GM20431 (cell line): Measurements from ENCODE around the gene JPH3.
"Not testable (repeated sequence)": the region's sequence is repeated elsewhere in the genome, so short reads cannot be mapped to it uniquely, and the experiment has no call there.

Experiments used
- in situ Hi-C: fragments of 300-500 bp; cut with MseI, MboI; formaldehyde crosslinking; loops from one replicate; pipeline ENCODE4 v1.15.0; 2020; ENCODE audit warnings: low sequenced_read_pairs; ENCODE audit not compliant: unreplicated experiment

Gene JPH3

GRCh38 chr16:87669672-87670071 is 67.4 kb downstream of the JPH3 start:
- in situ Hi-C loops = no loop called here

- in situ Hi-C loops = no loop called here
Measured at GRCh38 chr16:87671221-87671620, 68.9 kb downstream of the JPH3 start.

- in situ Hi-C loops = no loop called here
Measured at GRCh38 chr16:87671715-87672270, 69.5 kb downstream of the JPH3 start.

- in situ Hi-C loops = no loop called here
Measured at GRCh38 chr16:87674419-87674818, 72.1 kb downstream of the JPH3 start.

GRCh38 chr16:87675111-87675719 is 72.9 kb downstream of the JPH3 start:
- in situ Hi-C loops = no loop called here

- in situ Hi-C loops = no loop called here
Measured at GRCh38 chr16:87677830-87678229, 75.5 kb downstream of the JPH3 start.

GRCh38 chr16:87678618-87679017 is 76.3 kb downstream of the JPH3 start:
- in situ Hi-C loops = no loop called here

GRCh38 chr16:87679593-87680271 is 77.4 kb downstream of the JPH3 start:
- in situ Hi-C loops = no loop called here

- in situ Hi-C loops = no loop called here
Measured at GRCh38 chr16:87680272-87680644, 78.0 kb downstream of the JPH3 start.

GRCh38 chr16:87681051-87681602 is 78.8 kb downstream of the JPH3 start:
- in situ Hi-C loops = not testable (repeated sequence)

GRCh38 chr16:87681981-87682570 is 79.8 kb downstream of the JPH3 start:
- in situ Hi-C loops = no loop called here

- in situ Hi-C loops = no loop called here
Measured at GRCh38 chr16:87682852-87683399, 80.6 kb downstream of the JPH3 start.

- in situ Hi-C loops = no loop called here
Measured at GRCh38 chr16:87684106-87684677, 81.9 kb downstream of the JPH3 start.

- in situ Hi-C loops = no loop called here
Measured at GRCh38 chr16:87684711-87685404, 82.5 kb downstream of the JPH3 start.

GRCh38 chr16:87685405-87685755 is 83.1 kb downstream of the JPH3 start:
- in situ Hi-C loops = no loop called here

- in situ Hi-C loops = no loop called here
Measured at GRCh38 chr16:87685766-87686165, 83.5 kb downstream of the JPH3 start.

- in situ Hi-C loops = no loop called here
Measured at GRCh38 chr16:87686697-87687096, 84.4 kb downstream of the JPH3 start.

GRCh38 chr16:87687126-87687910 is 85.0 kb downstream of the JPH3 start:
- in situ Hi-C loops = no loop called here

GRCh38 chr16:87687998-87688529 is 85.8 kb downstream of the JPH3 start:
- in situ Hi-C loops = no loop called here
